K562 (cell line): ENCODE measurements around the gene ACTN4. TPM values are rescaled to one million over a fixed set of nuclear protein-coding genes. Genes with fewer than 3 reads are reported as not detected.

ENCODE experiments used
- ATAC-seq: fragments of 200-7000 bp; cut with Tn5 transposase; 3 replicates; pipeline ENCODE4 v1.9.1; 2020; ENCODE audit warnings: moderate library complexity
- BruUV-seq: library from RNA; stranded (reverse); fragments of 400-500 nt; replicated peaks from 2 replicates; lab custom pipeline; 2021; lab: Mats Ljungman, UMichigan
- CTCF ChIA-PET: fragments of 300-600 bp; formaldehyde crosslinking; extraction: SDS; loops from one replicate; lab custom pipeline; 2021; ENCODE audit warnings: low intra/inter-chr PET ratio; lab: Yijun Ruan, JAX
- POLR2A ChIA-PET: fragments of 300-600, 350-650 bp; sonication (Branson Sonifier 250); formaldehyde crosslinking; extraction: SDS; loops from one replicate; lab custom pipeline; 2021; ENCODE audit warnings: antibody characterized with exemption, inconsistent platforms; lab: Yijun Ruan, JAX
- DNase-seq, 4 experiments: peaks; one replicate each; pipeline versions ENCODE4 v3.0.0 to v3.0.0-alpha.2; 2011 to 2018; ENCODE audit warnings: low spot score in 3 of 4, mixed read lengths in 3 of 4; ENCODE audit errors: extremely low read depth in 1 of 4
- FAIRE-seq: peaks from 2 replicates; lab custom pipeline; 2011; peaks lifted over from hg19 to GRCh38; lab: Jason Lieb, UNC
- H2AFZ ChIP-seq: 2 replicates; pipeline ENCODE4 v1.6.0; 2011; ENCODE audit warnings: low read depth, low read length, control low read depth, inconsistent platforms
- H3K27ac ChIP-seq: fragments of 200-600 bp; 3 replicates; pipeline ENCODE4 v1.8.0; 2011; ENCODE audit warnings: low read depth, mild to moderate bottlenecking, control low read depth, inconsistent platforms, low read length, moderate library complexity, mixed read lengths; ENCODE audit errors: extremely low read depth
- H3K27me3 ChIP-seq, 2 experiments: fragments of 300-600 bp in 1 of 2; 2 replicates in 1 of 2; 3 replicates in 1 of 2; pipeline versions ENCODE4 v1.6.0 to v1.8.0; 2011; ENCODE audit warnings: inconsistent platforms in 2 of 2, low read length in 2 of 2, mild to moderate bottlenecking in 1 of 2, mixed read lengths in 1 of 2, moderate library complexity in 1 of 2; ENCODE audit not compliant: control insufficient read depth in 2 of 2, insufficient read depth in 2 of 2
- H3K36me3 ChIP-seq: fragments of 300-600 bp; 3 replicates; pipeline ENCODE4 v1.8.0; 2011; ENCODE audit warnings: mild to moderate bottlenecking, low read length, inconsistent platforms; ENCODE audit not compliant: control insufficient read depth, insufficient read depth
- H3K4me1 ChIP-seq, 2 experiments: fragments of 200-600 bp in 1 of 2; replicated peaks in 1 of 2; 2 replicates in 1 of 2; 3 replicates in 1 of 2; pipeline versions ENCODE4 v1.5.1 to v1.8.0; 2011; ENCODE audit warnings: inconsistent platforms in 2 of 2, low read length in 2 of 2, mild to moderate bottlenecking in 1 of 2, mixed read lengths in 1 of 2, moderate library complexity in 1 of 2; ENCODE audit not compliant: control insufficient read depth in 2 of 2, insufficient read depth in 2 of 2
- H3K4me2 ChIP-seq: 2 replicates; pipeline ENCODE4 v1.6.1; 2011; ENCODE audit warnings: low read length, control low read depth, inconsistent platforms, mixed read lengths; ENCODE audit not compliant: insufficient read depth
- H3K4me3 ChIP-seq: fragments of 200-600 bp; sonication (generic), shearing (Covaris generic); 2 replicates; pipeline ENCODE4 v1.5.1; 2016; ENCODE audit warnings: control low read depth, inconsistent platforms
- H3K79me2 ChIP-seq: fragments of 200-600 bp; 3 replicates; pipeline ENCODE4 v1.8.0; 2011; ENCODE audit warnings: low read length, inconsistent platforms; ENCODE audit not compliant: control insufficient read depth, insufficient read depth
- H3K9ac ChIP-seq, 2 experiments: 2 replicates each; pipeline versions ENCODE4 v1.6.0 to v1.6.1; 2011; ENCODE audit warnings: low read depth in 2 of 2, low read length in 2 of 2, control low read depth in 1 of 2, inconsistent platforms in 1 of 2, mild to moderate bottlenecking in 1 of 2, mixed read lengths in 1 of 2; ENCODE audit not compliant: insufficient read depth in 1 of 2
- H3K9me1 ChIP-seq: one replicate; pipeline ENCODE4 v1.6.0; 2011; ENCODE audit warnings: inconsistent platforms, mild to moderate bottlenecking, low read length, moderate library complexity; ENCODE audit not compliant: control insufficient read depth, insufficient read depth
- H3K9me3 ChIP-seq: replicated peaks from 2 replicates; pipeline ENCODE4 v1.5.1; 2011; ENCODE audit warnings: low read depth, low read length, inconsistent platforms; ENCODE audit not compliant: control insufficient read depth, insufficient read depth
- H4K20me1 ChIP-seq: replicated peaks from 2 replicates; pipeline ENCODE4 v1.6.1; 2011; ENCODE audit warnings: low read length, inconsistent platforms, mixed read lengths; ENCODE audit not compliant: control insufficient read depth, insufficient read depth
- ADNP ChIP-seq: fragments of 200-800 bp; sonication (Bioruptor generic); IDR thresholded peaks from 2 replicates; pipeline ENCODE4 v1.6.1; 2016; ENCODE audit warnings: missing genetic modification characterization, missing compliant biosample characterization
- ARID3B ChIP-seq: fragments of 250-450 bp; sonication (Bioruptor Pico); IDR thresholded peaks from 2 replicates; pipeline ENCODE4 v1.4.0; 2020; ENCODE audit warnings: borderline replicate concordance
- CBX3 ChIP-seq, 2 experiments: IDR thresholded peaks; 1 replicate in 1 of 2; 2 replicates in 1 of 2; pipeline ENCODE4 v1.6.1; 2012; ENCODE audit warnings: inconsistent platforms in 2 of 2, low read length in 2 of 2, borderline replicate concordance in 1 of 2, control low read depth in 1 of 2
- CHD4 ChIP-seq: fragments of 200-600 bp; sonication (generic); IDR thresholded peaks from 3 replicates; pipeline ENCODE4 v1.6.1; 2012; ENCODE audit warnings: low read depth, mild to moderate bottlenecking, mixed read lengths, low read length, inconsistent platforms; ENCODE audit not compliant: insufficient read depth, insufficient replicate concordance, poor library complexity, severe bottlenecking
- E2F1 ChIP-seq: sonication (generic); formaldehyde crosslinking; IDR thresholded peaks from 2 replicates; pipeline ENCODE4 v1.8.1; 2023; ENCODE audit warnings: mild to moderate bottlenecking, missing genetic modification reagents, moderate library complexity
- FOXP1 ChIP-seq: sonication (generic); formaldehyde crosslinking; IDR thresholded peaks from 2 replicates; pipeline ENCODE4 v1.8.0; 2022; ENCODE audit warnings: mild to moderate bottlenecking, missing genetic modification reagents
- GTF2A2 ChIP-seq: IDR thresholded peaks from 2 replicates; pipeline ENCODE4 v1.6.1; 2016; ENCODE audit warnings: mild to moderate bottlenecking, missing genetic modification characterization, missing compliant biosample characterization
- HDAC3 ChIP-seq: fragments of 450-650 bp; IDR thresholded peaks from 2 replicates; pipeline ENCODE4 v1.6.1; 2018; ENCODE audit warnings: borderline replicate concordance, mild to moderate bottlenecking, moderate library complexity; ENCODE audit not compliant: partially characterized antibody
- KLF6 ChIP-seq: fragments of 250-450 bp; sonication (Bioruptor Pico); IDR thresholded peaks from 2 replicates; pipeline ENCODE4 v1.4.0; 2020; ENCODE audit warnings: mild to moderate bottlenecking, moderate library complexity, borderline replicate concordance
- NEUROD1 ChIP-seq: fragments of 150-350 bp; IDR thresholded peaks from 2 replicates; pipeline ENCODE4 v1.6.1; 2014; ENCODE audit warnings: borderline replicate concordance, low read length, low read depth; ENCODE audit not compliant: partially characterized antibody
- PHTF2 ChIP-seq: fragments of 250-450 bp; sonication (Bioruptor Pico); IDR thresholded peaks from 2 replicates; pipeline ENCODE4 v1.5.0; 2021; ENCODE audit warnings: mild to moderate bottlenecking
- SP1 ChIP-seq: sonication (generic); formaldehyde crosslinking; IDR thresholded peaks from 2 replicates; pipeline ENCODE4 v1.8.1; 2022; ENCODE audit warnings: mild to moderate bottlenecking, missing genetic modification reagents
- TRIM24 ChIP-seq, 2 experiments: fragments of 450-650 bp; IDR thresholded peaks; 2 replicates each; pipeline ENCODE4 v1.6.1; 2016
- TRIM28 ChIP-seq: fragments of 450-650 bp; IDR thresholded peaks from 2 replicates; pipeline ENCODE4 v1.6.1; 2017
- ZNF133 ChIP-seq: fragments of 250-450 bp; sonication (Bioruptor Pico); IDR thresholded peaks from 2 replicates; pipeline ENCODE4 v1.4.0; 2020; ENCODE audit warnings: mild to moderate bottlenecking
- ZNF274 ChIP-seq: IDR thresholded peaks from 2 replicates; pipeline ENCODE4 v1.6.1; 2011; ENCODE audit warnings: low read depth, mild to moderate bottlenecking, low read length, moderate library complexity, borderline replicate concordance
- ZNF311 ChIP-seq: fragments of 250-450 bp; sonication (Bioruptor Pico); IDR thresholded peaks from 2 replicates; pipeline ENCODE4 v1.4.0; 2020; ENCODE audit warnings: mild to moderate bottlenecking, moderate library complexity
- ZNF316 ChIP-seq: fragments of 450-650 bp; IDR thresholded peaks from 2 replicates; pipeline ENCODE4 v1.6.1; 2016
- WGBS: fragments of 100-300 bp; shearing (Covaris generic); methylation state at CpG from one replicate; pipeline ENCODE4 v1.1.6; 2016; ENCODE audit warnings: low coverage, mixed read lengths; ENCODE audit not compliant: insufficient coverage; ENCODE audit errors: missing lambda C conversion rate; 5-methylcytosine and 5-hydroxymethylcytosine counted together
- in situ Hi-C: fragments of 300-500 bp; cut with MboI; formaldehyde crosslinking; loops from 4 replicates; pipeline ENCODE4 v1.15.0; 2018; ENCODE audit warnings: inconsistent platforms, mixed read lengths
- intact Hi-C: fragments of 100-400 bp; cut with micrococcal nuclease; formaldehyde crosslinking; loops from 2 replicates; pipeline ENCODE4 v1.14.2; 2022
- polyA plus RNA-seq, 8 experiments: library from polyadenylated mRNA; depleted of rRNA in 4 of 8; stranded (reverse) in 5 of 8; unstranded in 3 of 8; fragments of >200 nt; fragmentation: Nextera tagmentation in 2 of 8; fragmentation: Illumina TruSeq in 1 of 8; extraction: Ambion mirVana in 2 of 8; extraction: Trizol in 1 of 8; gene quantifications; 2 replicates each; pipeline versions ENCODE4 v1.2.1 to v1.2.3, GENCODE V29; 2011 to 2014; ENCODE audit warnings: inconsistent platforms in 1 of 8, missing spikeins in 1 of 8
- total RNA-seq, 7 experiments: library from RNA; depleted of rRNA in 6 of 7; stranded (reverse); fragments of >200 nt in 6 of 7; fragmentation: Illumina TruSeq in 2 of 7; extraction: Trizol in 2 of 7; gene quantifications; 2 replicates each; pipeline versions ENCODE4 v1.2.1 to v1.2.3, GENCODE V29; 2011 to 2021; ENCODE audit warnings: low replicate concordance in 1 of 7
- TF ChIP-seq, protein P1 (sequence below): fragments of 450-650 bp; IDR thresholded peaks from 2 replicates; pipeline ENCODE4 v1.6.1; 2018; ENCODE audit warnings: mild to moderate bottlenecking, low read depth; ENCODE audit not compliant: partially characterized antibody

The ACTN4 gene
- total and polyA plus RNA-seq, 9 of the 15 experiments (the other 6 are each of a cell fraction or from before 2014, with no cell fraction given), result 3.1 to 385 (median 125) TPM

DNA sequence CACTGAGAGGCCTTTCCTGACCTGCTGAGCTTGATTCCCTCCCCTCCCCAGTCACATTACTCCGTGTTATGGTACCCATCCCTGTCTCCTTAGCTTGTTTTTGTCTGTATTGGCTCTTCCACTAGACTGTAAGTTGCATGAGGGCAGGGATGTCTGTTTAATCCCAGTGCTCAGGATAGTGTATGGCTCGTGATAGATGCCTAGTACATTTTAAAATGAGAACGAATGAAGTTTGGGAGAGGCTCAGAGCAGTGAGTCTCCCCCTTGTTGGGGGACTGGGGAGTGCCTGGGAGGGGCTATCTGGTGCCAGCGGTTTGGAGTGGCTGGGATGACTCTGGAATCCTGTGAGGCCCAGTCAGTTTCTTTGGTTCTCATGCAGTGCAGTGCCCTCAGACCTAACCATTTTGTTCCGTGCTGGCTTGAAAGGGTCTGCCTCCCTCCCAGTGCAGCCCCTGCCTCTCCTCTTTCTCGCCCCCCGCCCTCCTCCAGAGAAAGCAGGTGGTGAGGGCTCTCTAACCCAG is 35.5 kb downstream of the ACTN4 start:
- no peak overlapping the region for H3K4me3 ChIP-seq
- H3K27ac ChIP-seq, result peak overlapping the region; percentile 98
- WGBS, result 92% methylated on average over 5 of the region's 7 CpGs
- no peak for TF ChIP-seq PHTF2
- peak; percentile 73 to 90 for TF ChIP-seq TRIM24 (IDR thresholded peaks at IDR 0.05)
- 0 out of 2 replicates have a peak, but pooled peaks have one; percentile 50 for TF ChIP-seq ZNF311 (CRISPR knock-in tag)
- no peak for TF ChIP-seq NEUROD1
- peak; percentile 96 for TF ChIP-seq TRIM28
- TF ChIP-seq ZNF274, result no peak
- peak in 1 of 2 experiments; percentile 81; a peak in 1 of 3 replicates for TF ChIP-seq CBX3 (IDR thresholded peaks at IDR 0.05; ENCODE audit: borderline replicate concordance in 1 of 2, low read length in 2 of 2)
- no peak for TF ChIP-seq FOXP1 (CRISPR knock-in tag)
- no peak for TF ChIP-seq GTF2A2 (tag)
- peak; percentile 70; the same call in 1 of the 2 replicates for TF ChIP-seq ADNP (tag)
- 0 out of 2 replicates have a peak, but pooled peaks have one; percentile 10 for TF ChIP-seq SP1 (CRISPR knock-in tag)
- no peak for TF ChIP-seq HDAC3
- no peak for TF ChIP-seq ZNF133 (CRISPR knock-in tag)
- TF ChIP-seq, protein P1, sequence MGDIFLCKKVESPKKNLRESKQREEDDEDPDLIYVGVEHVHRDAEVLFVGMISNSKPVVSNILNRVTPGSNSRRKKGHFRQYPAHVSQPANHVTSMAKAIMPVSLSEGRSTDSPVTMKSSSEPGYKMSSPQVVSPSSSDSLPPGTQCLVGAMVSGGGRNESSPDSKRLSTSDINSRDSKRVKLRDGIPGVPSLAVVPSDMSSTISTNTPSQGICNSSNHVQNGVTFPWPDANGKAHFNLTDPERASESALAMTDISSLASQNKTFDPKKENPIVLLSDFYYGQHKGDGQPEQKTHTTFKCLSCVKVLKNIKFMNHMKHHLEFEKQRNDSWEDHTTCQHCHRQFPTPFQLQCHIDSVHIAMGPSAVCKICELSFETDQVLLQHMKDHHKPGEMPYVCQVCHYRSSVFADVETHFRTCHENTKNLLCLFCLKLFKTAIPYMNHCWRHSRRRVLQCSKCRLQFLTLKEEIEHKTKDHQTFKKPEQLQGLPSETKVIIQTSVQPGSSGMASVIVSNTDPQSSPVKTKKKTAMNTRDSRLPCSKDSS, result peak; percentile 6
- peak; percentile 94 for TF ChIP-seq ZNF316
- TF ChIP-seq KLF6 (CRISPR knock-in tag), result no peak
- no peak for TF ChIP-seq ARID3B (CRISPR knock-in tag)
- TF ChIP-seq E2F1 (CRISPR knock-in tag), result no peak
- TF ChIP-seq CHD4, result peak; percentile 65

More for the DNA sequence above, 35.5 kb downstream of the ACTN4 start:
- H3K79me2 ChIP-seq, result peaks cover 100% of the 10 kb centered on the region
- no peak overlapping the region for H2AFZ ChIP-seq
- in situ Hi-C loops (no loop called here), intact Hi-C loops (no loop called here)
- no peak for FAIRE-seq
- no peak for DNase-seq
- peaks cover 14% of the 10 kb centered on the region; the same call in 1 of the 2 replicates for H4K20me1 ChIP-seq
- peak overlapping the region; percentile 67 to 76 for H3K9ac ChIP-seq
- peak overlapping the region; percentile 63; the same call in 1 of the 2 replicates for H3K4me2 ChIP-seq
- no peak for ATAC-seq
- ChIA-PET CTCF (no interaction called here), POLR2A (interaction anchor here (0.6 to 1.3 kb wide), 2 partner anchors 13 to 694 kb away, joined by 3 to 8 read pairs; no protein-coding TSS in a partner anchor)
- peaks cover 7% of the 10 kb centered on the region for H3K9me3 ChIP-seq
- H3K27me3 ChIP-seq, result no peaks in the 10 kb centered on the region
- BruUV-seq, result no TSS peak
- peaks cover 66% of the 10 kb centered on the region for H3K36me3 ChIP-seq
- peaks cover 73 to 91% of the 10 kb centered on the region in 2 experiments for H3K4me1 ChIP-seq
- peaks cover 3% of the 10 kb centered on the region for H3K9me1 ChIP-seq
